A549 (cell line): Measurements from ENCODE around the gene PLEKHA4.
"Not testable (repeated sequence)": the region's sequence is repeated elsewhere in the genome, so short reads cannot be mapped to it uniquely, and the experiment has no call there.

Experiments used
- CTCF ChIP-seq: fragments of >200 bp; sonication (Bioruptor Twin); formaldehyde crosslinking; IDR thresholded peaks from 3 replicates; pipeline ENCODE4 v1.5.1; 2016
- EP300 ChIP-seq, 2 experiments: fragments of >200 bp; sonication (Bioruptor Twin); formaldehyde crosslinking; IDR thresholded peaks; 2 replicates in 1 of 2; 3 replicates in 1 of 2; pipeline ENCODE4 v1.6.1; 2016 to 2017
- JUN ChIP-seq, 2 experiments: fragments of >200 bp; sonication (Bioruptor Twin); formaldehyde crosslinking; IDR thresholded peaks; 2 replicates in 1 of 2; 3 replicates in 1 of 2; pipeline ENCODE4 v1.6.1; 2016 to 2017
- MYC ChIP-seq: IDR thresholded peaks from 2 replicates; pipeline ENCODE4 v1.6.1; 2012; ENCODE audit warnings: mild to moderate bottlenecking, inconsistent platforms, low read length, improper control_type of control experiment, borderline replicate concordance
- PHF8 ChIP-seq: fragments of 200-600 bp; sonication (generic); IDR thresholded peaks from 2 replicates; pipeline ENCODE4 v1.6.1; 2016; ENCODE audit warnings: low read depth, mild to moderate bottlenecking, antibody characterized with exemption, moderate library complexity, borderline replicate concordance
- POLR2A ChIP-seq: IDR thresholded peaks from 2 replicates; pipeline ENCODE4 v1.6.1; 2012; ENCODE audit warnings: mild to moderate bottlenecking, low read length
- POLR2AphosphoS2 ChIP-seq: conservative IDR thresholded peaks from 2 replicates; pipeline ENCODE4 v1.6.1; 2012; ENCODE audit warnings: low read length, improper control_type of control experiment, inconsistent platforms
- RAD21 ChIP-seq, 2 experiments: fragments of >200 bp in 1 of 2; sonication (Bioruptor Twin) in 1 of 2; formaldehyde crosslinking in 1 of 2; IDR thresholded peaks in 1 of 2; conservative IDR thresholded peaks in 1 of 2; 2 replicates in 1 of 2; 3 replicates in 1 of 2; pipeline ENCODE4 v1.6.1; 2012 to 2018; ENCODE audit warnings: inconsistent platforms in 1 of 2
- USF2 ChIP-seq: fragments of 450-650 bp; IDR thresholded peaks from 2 replicates; pipeline ENCODE4 v1.6.1; 2014; ENCODE audit warnings: antibody characterized with exemption

GRCh38 chr19:48903788-48904187 lies 35.4 kb upstream of the PLEKHA4 start:
- not testable (repeated sequence) for TF ChIP-seq MYC; PHF8; JUN (IDR thresholded peaks at IDR 0.05); POLR2A; USF2; CTCF; EP300 (IDR thresholded peaks at IDR 0.05); POLR2AphosphoS2; RAD21 (conservative IDR thresholded peaks at IDR 0.05 in 1 of 2, IDR thresholded peaks at IDR 0.05 in 1 of 2)
